ENCODE measurements around the gene FUT3.
"Not testable (repeated sequence)": the region's sequence is repeated elsewhere in the genome, so short reads cannot be mapped to it uniquely, and the experiment has no call there.

Gene FUT3

GRCh38 chr19:5851302-5851701, at the start of gene FUT3:
Gene FUT3, minus strand, starts transcription at chr19:5851449.
- DNase-seq, result no peak

- DNase-seq, result no peak
Observed at GRCh38 chr19:5900976-5901375, 49.7 kb upstream of the FUT3 start.

DNA sequence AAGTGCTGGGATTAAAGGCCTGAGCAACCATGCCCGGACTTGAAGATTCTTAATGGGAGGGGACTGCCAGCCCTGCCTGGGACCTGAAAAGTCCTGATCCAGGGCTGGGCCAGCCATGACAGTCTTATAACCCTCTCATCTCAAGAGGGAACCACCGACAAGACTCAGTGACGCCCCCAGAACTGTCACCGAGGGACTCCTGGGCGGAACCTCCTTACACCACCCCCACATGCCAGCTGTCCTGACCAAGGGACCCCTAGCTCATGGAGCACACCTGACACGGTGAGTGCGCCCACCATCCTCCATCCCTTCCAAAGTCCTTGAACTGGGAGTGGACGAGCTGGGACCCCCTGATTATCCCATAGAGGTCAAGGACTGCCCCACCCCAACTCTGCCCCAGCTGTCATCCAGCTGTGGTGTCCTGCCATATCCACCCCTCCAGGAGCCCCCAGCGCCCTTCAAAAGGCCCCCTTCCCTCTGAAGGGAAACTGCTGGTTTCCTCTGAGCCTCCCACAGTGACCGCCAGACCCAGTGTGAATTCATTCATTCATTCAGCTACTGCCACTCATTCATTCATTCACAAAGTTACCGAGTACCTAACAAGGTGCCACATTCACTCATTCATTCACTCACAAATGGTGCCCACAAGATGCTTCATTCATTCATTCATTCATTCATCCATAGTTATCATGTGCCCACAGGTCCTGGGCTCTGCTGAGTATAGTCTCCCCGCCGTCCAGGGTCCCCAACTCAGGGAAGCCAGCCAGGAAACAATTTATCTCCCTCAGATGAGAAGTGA, 48.7 kb upstream of the FUT3 start:
- no peak for DNase-seq

GRCh38 chr19:5897189-5897969, 46.1 kb upstream of the FUT3 start:
- no peak for DNase-seq

DNA sequence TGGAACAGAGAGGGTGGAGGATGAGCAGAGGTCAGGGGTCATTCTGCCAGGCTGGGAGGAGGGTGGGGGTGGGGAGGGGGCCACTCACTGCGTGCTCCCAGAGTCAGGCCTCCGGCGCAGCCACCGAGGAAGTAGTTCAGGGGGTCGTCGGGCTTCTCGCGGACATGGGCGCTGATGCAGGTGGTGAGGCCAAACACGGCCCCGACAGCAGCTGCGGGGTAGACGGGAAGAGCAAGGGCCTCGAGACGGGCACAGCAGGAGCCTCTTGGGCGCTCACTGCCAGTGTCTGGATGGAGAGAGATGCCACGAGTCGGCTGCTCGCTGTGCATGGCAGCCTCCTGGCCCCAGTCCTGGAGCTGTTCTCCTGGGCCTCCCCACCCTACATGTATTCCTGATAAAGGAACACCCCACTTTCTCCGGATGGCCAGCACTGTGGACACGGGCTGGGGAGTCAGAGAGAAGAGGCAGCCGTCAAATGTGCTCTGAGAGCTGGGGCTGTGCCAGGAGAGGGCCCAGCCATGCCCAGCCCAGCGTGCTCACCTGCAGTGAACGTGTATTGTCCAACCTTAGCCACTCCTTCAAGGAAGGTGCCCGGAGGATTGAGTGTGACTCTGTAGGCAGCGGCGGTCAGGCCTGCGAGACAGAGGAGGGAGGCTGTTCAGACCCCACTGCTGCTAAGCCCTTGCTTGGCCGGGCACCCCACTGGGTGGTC, 45.3 kb upstream of the FUT3 start:
- DNase-seq, result no peak

- DNase-seq, result no peak
Observed at GRCh38 chr19:5895890-5896289, 44.6 kb upstream of the FUT3 start.

- no peak for DNase-seq
Observed at GRCh38 chr19:5895409-5895808, 44.2 kb upstream of the FUT3 start.

GRCh38 chr19:5894704-5895349, 43.6 kb upstream of the FUT3 start:
- DNase-seq, result no peak

DNA sequence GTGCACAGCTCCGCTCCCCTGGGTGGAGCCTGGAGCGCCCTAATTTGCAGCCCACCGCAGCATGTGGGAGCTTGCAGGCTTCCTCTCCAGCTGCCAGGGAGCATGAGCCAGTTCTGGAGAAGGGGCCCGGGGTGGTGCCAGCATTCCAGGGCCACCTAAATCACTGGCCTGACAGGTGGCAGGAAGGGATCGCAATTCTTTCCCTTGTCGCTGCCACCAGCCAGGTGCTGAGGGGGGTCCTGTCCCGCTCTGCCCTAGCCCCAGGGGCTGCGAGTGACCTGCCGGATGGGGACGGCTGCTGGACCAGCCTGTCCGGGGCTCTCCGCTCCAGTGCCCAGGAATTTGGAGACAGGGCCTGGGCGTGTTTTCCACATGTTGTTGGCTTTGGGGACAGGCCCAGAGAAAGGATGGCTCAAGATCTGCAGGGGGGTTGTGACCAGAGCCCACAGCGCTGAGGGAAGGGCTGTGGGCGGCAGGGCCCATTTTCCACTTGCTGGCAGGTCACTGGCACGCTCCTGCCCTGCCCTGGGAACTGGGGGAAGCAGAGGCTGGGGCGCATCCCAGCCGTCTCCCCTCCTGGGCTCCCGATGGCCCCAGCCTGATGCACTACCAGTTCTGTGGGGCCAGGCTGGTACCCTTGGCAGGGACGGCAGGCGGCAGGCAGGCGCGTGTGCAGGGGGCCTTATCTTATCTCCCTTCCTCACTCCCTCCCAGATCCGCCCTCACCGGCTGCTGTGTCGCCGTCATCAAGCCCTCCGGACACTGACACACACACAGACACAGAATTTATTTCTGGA, 42.9 kb upstream of the FUT3 start:
- DNase-seq, result no peak

- DNase-seq, result no peak
Observed at GRCh38 chr19:5893296-5893903, 42.2 kb upstream of the FUT3 start.

DNA sequence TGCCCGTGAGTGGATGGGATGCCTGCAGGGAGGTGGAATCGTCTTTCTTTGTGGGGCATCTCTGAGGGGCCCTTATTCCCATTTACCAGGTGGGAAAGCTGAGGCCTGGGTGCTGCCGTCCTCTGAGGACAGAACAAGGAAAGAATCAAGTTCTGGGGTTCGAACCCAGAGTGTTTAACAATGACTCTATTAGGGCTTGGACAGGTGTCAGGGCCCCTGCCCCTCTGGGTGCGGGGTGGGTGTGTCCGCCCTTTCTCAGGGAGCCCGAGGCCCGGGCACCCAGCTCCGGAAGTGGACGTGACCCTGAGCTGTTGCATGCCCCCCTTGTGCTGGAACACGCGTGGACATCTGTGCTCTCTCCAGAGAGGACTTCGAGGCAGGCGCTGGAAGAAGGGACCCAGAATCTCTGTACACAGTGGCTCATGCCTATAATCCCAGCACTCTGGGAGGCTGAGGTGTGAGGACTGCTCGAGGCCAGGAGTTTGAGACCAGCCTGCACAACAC, 41.6 kb upstream of the FUT3 start:
- DNase-seq, result no peak

DNA sequence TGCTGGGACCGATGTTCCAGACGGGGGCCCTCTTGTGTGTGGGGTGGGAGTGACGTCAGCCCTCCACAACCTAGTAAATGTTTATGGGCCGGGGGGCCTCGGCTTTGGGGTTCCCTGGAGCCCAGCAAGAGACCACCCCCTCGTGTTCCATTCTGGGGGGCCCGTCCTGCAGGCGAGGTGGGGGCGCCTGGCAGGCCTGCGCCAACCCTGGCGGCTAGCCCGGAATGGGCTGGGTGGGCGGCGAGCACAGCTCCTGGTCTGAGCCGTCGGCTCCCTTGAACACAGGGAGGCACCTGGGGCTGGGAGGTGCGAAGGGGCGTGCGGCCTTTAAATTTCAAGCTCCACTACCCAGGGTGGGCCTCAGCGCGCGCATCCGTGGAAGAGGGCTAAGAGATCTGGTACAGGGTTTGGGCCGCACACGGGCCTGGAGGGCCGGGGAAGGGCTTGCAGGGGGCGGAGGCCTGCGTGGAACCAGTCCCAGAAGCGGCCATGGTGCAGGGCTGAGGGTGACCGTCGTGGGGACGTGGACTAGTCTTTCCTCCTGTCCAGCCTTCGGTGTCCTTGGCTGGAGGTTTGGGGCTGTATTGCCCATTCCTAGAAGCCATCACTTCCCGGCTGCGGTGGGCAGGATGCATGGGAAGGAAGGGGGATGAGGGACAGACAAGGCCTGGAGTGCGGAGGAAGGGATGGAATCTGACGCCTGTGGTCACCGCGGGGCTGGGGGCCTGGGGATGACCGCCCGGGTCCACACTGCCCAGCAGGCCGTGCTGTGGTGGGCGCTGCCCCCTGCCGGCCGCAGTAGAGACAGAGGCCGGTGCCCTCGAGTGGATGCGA, 40.9 kb upstream of the FUT3 start:
- DNase-seq, result no peak

DNA sequence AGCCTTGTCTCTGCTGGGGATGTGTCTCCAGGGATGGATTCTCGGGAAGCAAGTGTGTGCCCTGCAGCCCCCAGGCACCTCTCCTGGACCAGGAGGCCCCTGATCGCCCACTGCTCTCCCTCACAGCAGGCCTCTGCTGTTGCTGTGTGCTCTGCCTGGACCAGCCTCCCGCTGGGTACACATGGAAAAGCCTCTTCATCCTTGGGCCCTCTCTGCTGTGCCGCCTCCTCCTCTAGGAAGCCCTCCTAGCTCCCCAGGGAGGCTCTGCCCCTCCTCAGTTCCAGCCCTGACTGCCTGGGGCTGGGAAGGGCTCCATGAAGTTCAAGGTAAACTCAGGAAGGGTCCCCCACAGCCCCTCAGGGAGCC, 40.3 kb upstream of the FUT3 start:
- no peak for DNase-seq

DNA sequence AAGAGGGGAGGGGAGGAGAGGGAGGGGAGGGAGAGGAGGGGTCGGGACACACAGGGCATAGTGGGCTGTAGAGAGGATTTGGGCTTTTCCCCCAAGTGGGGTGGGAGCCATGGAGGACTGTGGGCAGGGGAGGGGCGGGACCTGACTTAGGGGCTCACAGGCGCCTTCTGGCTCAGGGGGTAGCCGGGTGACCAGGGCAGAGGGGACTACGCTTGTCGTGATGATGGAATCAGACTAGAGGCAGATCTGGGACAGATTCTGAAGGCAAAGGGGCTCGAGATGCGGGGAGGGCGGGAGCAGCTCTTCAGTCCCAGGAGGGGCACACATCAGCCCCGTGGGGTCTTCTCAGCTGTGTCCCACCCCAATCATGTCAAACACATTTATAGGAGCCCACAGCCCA, 38.9 kb upstream of the FUT3 start:
- no peak for DNase-seq

GRCh38 chr19:5889288-5889971, 38.2 kb upstream of the FUT3 start:
- no peak for DNase-seq

- not testable (repeated sequence) for DNase-seq
Observed at GRCh38 chr19:5884065-5884811, 33.0 kb upstream of the FUT3 start.

- DNase-seq, result not testable (repeated sequence)
Observed at GRCh38 chr19:5883157-5883873, 32.1 kb upstream of the FUT3 start.

GRCh38 chr19:5882421-5882968, 31.2 kb upstream of the FUT3 start:
- DNase-seq, result no peak

All from stimulated activated naive CD4-positive, alpha-beta T cell treated with Interleukin-2 at 50 U/mL for 16 hours (primary cell).